KBM-7 (cell line): ENCODE results near the gene DISP2.

Experiments used
- DNase-seq: peaks from one replicate; pipeline ENCODE4 v3.0.0-alpha.2; 2015
- in situ Hi-C: fragments of 300-500 bp; cut with MboI; formaldehyde crosslinking; loops from 2 replicates; pipeline ENCODE4 v1.14.3; 2020; ENCODE audit warnings: low sequenced_read_pairs, low pct_unique_long_range_greater_than_20kb, mixed read lengths

The DISP2 gene

GRCh38 chr15:40357723-40358470, at the start of gene DISP2:
Gene DISP2, plus strand, starts transcription at chr15:40358219. Its CDS starts 103 bp downstream, at chr15:40358322.
- in situ Hi-C loops: no loop called here
- DNase-seq: peak; percentile 79

GRCh38 chr15:40309344-40309862, 48.6 kb upstream of the DISP2 start:
- in situ Hi-C loops: no loop called here
- DNase-seq: no peak

GRCh38 chr15:40310001-40310959, 47.7 kb upstream of the DISP2 start:
- DNase-seq: peak; percentile 84
- in situ Hi-C loops: no loop called here

GRCh38 chr15:40310993-40311392, 47.0 kb upstream of the DISP2 start:
- no peak for DNase-seq
- in situ Hi-C loops: no loop called here

- no peak for DNase-seq
- in situ Hi-C loops: no loop called here
These were observed 45.5 kb upstream of the DISP2 start for GRCh38 chr15:40312370-40313158.

- in situ Hi-C loops: no loop called here
- DNase-seq: peak; percentile 85
These were observed 44.3 kb upstream of the DISP2 start for GRCh38 chr15:40313531-40314398.

- in situ Hi-C loops: no loop called here
- no peak for DNase-seq
These were observed 43.2 kb upstream of the DISP2 start for GRCh38 chr15:40314723-40315276.

GRCh38 chr15:40316931-40317330, 41.1 kb upstream of the DISP2 start:
- no peak for DNase-seq
- in situ Hi-C loops: no loop called here

GRCh38 chr15:40317580-40317979, 40.4 kb upstream of the DISP2 start:
- DNase-seq: no peak
- in situ Hi-C loops: no loop called here

GRCh38 chr15:40320409-40320808, 37.6 kb upstream of the DISP2 start:
- in situ Hi-C loops: no loop called here
- DNase-seq: no peak

- peak; percentile 72 for DNase-seq
These were observed 37.1 kb upstream of the DISP2 start for GRCh38 chr15:40320931-40321371.

GRCh38 chr15:40322531-40323238, 35.3 kb upstream of the DISP2 start:
- peak; percentile 15 for DNase-seq
- in situ Hi-C loops: no loop called here

More at GRCh38 chr15:40320931-40321371, 37.1 kb upstream of the DISP2 start:
- in situ Hi-C loops: no loop called here

GRCh38 chr15:40323239-40323952, 34.6 kb upstream of the DISP2 start, which contains the start of gene INAFM2:
Gene INAFM2, plus strand, starts transcription at chr15:40323692. Its CDS starts 364 bp downstream, at chr15:40324056.
- in situ Hi-C loops: no loop called here
- DNase-seq: peak; percentile 99

- in situ Hi-C loops: no loop called here
- DNase-seq: peak; percentile 15
These were observed 33.8 kb upstream of the DISP2 start for GRCh38 chr15:40323953-40324937.

- in situ Hi-C loops: no loop called here
- DNase-seq: peak; percentile 24
These were observed 32.8 kb upstream of the DISP2 start for GRCh38 chr15:40325188-40325587.
